GM13977 (cell line): ENCODE measurements around the gene PIP4K2C.
"Not testable (repeated sequence)": the region's sequence is repeated elsewhere in the genome, so short reads cannot be mapped to it uniquely, and the experiment has no call there.

ENCODE experiments used
- DNase-seq: peaks from one replicate; pipeline ENCODE4 v3.0.0; 2012; ENCODE audit warnings: low spot score
- CTCF ChIP-seq: IDR thresholded peaks from 2 replicates; pipeline ENCODE4 v1.5.1; 2012; ENCODE audit warnings: mild to moderate bottlenecking, control low read depth; ENCODE audit not compliant: insufficient read depth; ENCODE audit errors: extremely low read depth, missing control alignments
- in situ Hi-C: fragments of 300-500 bp; cut with MboI; formaldehyde crosslinking; loops from one replicate; pipeline ENCODE4 v1.12.0; 2022; ENCODE audit warnings: low sequenced_read_pairs, low pct_unique_long_range_greater_than_20kb, mixed read lengths, inconsistent platforms; ENCODE audit not compliant: unreplicated experiment

The PIP4K2C gene

GRCh38 chr12:57629897-57630471, 39.0 kb downstream of the PIP4K2C start:
- TF ChIP-seq CTCF = no peak
- in situ Hi-C loops = no loop called here
- no peak for DNase-seq

- TF ChIP-seq CTCF = no peak
- in situ Hi-C loops = no loop called here
- DNase-seq = no peak
These were observed 40.0 kb downstream of the PIP4K2C start for GRCh38 chr12:57630891-57631433.

- TF ChIP-seq CTCF = no peak
- in situ Hi-C loops = no loop called here
- no peak for DNase-seq
These were observed 40.6 kb downstream of the PIP4K2C start for GRCh38 chr12:57631566-57632072.

GRCh38 chr12:57632073-57632957, 41.3 kb downstream of the PIP4K2C start:
- DNase-seq = peak; percentile 38
- in situ Hi-C loops = no loop called here

GRCh38 chr12:57632958-57633840, 42.2 kb downstream of the PIP4K2C start, which contains the start of gene B4GALNT1:
Gene B4GALNT1 (minus strand): TSS chr12:57633201. CDS start chr12:57632132, 1,069 bp downstream.
- peak; percentile 84 for DNase-seq
- in situ Hi-C loops = no loop called here
- TF ChIP-seq CTCF = peak; percentile 92

More at GRCh38 chr12:57632073-57632957, 41.3 kb downstream of the PIP4K2C start:
- TF ChIP-seq CTCF = no peak

GRCh38 chr12:57636731-57637130, 45.7 kb downstream of the PIP4K2C start:
- DNase-seq, in situ Hi-C loops: not testable (repeated sequence)
